Measurements from ENCODE around the gene TLCD2. TPM values are rescaled to one million over a fixed set of nuclear protein-coding genes. Genes with fewer than 3 reads are reported as not detected.

Gene TLCD2
- total RNA-seq, 2 donors from 2014 or later: 0.84 to 1.8 TPM

DNA sequence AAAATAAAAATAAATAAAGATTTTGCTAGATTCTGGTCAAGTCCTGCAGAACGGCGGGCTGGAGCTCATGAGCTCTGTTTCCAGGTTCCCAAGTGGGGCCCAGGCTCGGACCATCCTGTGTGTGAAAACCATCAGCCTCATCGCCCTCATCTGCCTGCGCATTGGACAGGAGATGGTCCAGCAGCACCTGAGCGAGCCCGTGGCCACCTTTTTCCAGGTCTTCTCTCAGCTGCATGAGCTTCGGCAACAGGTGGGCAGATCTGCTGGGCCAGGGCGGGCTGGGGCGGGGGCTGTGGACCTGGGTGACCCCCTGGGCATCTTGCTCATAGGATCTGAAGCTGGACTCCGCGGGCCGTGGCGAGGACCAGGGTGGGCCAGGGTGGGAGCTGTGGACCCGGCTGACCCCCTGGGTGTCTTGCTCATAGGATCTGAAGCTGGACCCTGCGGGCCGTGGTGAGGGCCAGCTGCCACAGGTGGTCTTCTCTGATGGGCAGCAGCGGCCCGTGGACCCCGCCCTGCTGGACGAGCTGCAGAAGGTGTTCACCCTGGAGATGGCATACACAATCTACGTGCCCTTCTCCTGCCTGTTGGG, 22.2 kb upstream of the TLCD2 start:
- Histone ChIP-seq H3K36me3 (ENCODE audit: control insufficient read depth, insufficient read depth, low read length) (no peaks in the 10 kb centered on the region), H3K27ac (ENCODE audit: low read depth, low read length) (no peak overlapping the region), H3K4me3 (ENCODE audit: low read length) (no peak overlapping the region), H3K9ac (ENCODE audit: extremely low read depth, low read length, poor library complexity, severe bottlenecking) (no peak overlapping the region), H3K9me3 (ENCODE audit: control insufficient read depth, low read length) (no peaks in the 10 kb centered on the region), H3K4me1 (ENCODE audit: control insufficient read depth, insufficient read depth, low read length) (no peaks in the 10 kb centered on the region), H3K27me3 (ENCODE audit: control insufficient read depth, insufficient read depth, low read length, poor library complexity, severe bottlenecking) (no peaks in the 10 kb centered on the region)
- Mint-ChIP-seq H3K27ac (no peak overlapping the region), H3K9me3 (no peaks in the 10 kb centered on the region), H3K4me1 (peaks cover 4% of the 10 kb centered on the region), H3K36me3 (ENCODE audit: low read depth) (peaks cover 25% of the 10 kb centered on the region), H3K4me3 (no peak overlapping the region), H3K27me3 (ENCODE audit: insufficient read depth) (no peaks in the 10 kb centered on the region)
- DNase-seq: no peak
- TF ChIP-seq, protein P1, sequence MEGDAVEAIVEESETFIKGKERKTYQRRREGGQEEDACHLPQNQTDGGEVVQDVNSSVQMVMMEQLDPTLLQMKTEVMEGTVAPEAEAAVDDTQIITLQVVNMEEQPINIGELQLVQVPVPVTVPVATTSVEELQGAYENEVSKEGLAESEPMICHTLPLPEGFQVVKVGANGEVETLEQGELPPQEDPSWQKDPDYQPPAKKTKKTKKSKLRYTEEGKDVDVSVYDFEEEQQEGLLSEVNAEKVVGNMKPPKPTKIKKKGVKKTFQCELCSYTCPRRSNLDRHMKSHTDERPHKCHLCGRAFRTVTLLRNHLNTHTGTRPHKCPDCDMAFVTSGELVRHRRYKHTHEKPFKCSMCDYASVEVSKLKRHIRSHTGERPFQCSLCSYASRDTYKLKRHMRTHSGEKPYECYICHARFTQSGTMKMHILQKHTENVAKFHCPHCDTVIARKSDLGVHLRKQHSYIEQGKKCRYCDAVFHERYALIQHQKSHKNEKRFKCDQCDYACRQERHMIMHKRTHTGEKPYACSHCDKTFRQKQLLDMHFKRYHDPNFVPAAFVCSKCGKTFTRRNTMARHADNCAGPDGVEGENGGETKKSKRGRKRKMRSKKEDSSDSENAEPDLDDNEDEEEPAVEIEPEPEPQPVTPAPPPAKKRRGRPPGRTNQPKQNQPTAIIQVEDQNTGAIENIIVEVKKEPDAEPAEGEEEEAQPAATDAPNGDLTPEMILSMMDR (conservative IDR thresholded peaks at IDR 0.05): no peak
- WGBS, 2 experiments (ENCODE audit: insufficient coverage in 1 of 2, insufficient read length in 1 of 2): 92 to 93% methylated on average over 19 to 22 of the region's 22 CpGs

DNA sequence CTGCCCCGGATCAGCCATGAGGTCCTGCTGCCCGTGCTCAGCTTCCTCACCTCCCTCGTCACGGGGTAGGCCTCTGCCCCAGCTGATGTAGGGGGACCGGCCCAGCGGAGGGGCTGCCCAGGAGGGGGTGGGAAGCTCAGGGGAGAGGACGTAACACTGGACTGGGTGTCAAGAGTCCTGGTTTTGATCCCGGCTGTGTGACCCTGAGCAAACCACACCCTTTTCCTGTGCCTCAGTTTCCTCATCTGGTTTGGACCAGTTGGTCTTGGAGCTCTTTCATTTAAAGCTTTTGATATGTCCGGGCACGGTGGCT, 21.0 kb upstream of the TLCD2 start:
- H3K27me3 ChIP-seq (ENCODE audit: control insufficient read depth, insufficient read depth, low read length, poor library complexity, severe bottlenecking): no peaks in the 10 kb centered on the region
- H3K4me1 ChIP-seq (ENCODE audit: control insufficient read depth, insufficient read depth, low read length): no peaks in the 10 kb centered on the region
- no peak overlapping the region for H3K4me3 Mint-ChIP-seq
- H3K27ac ChIP-seq (ENCODE audit: low read depth, low read length): no peak overlapping the region
- no peak overlapping the region for H3K4me3 ChIP-seq (ENCODE audit: low read length)
- WGBS, 2 experiments (ENCODE audit: insufficient coverage in 1 of 2, insufficient read length in 1 of 2): 95 to 100% methylated on average over 3 to 10 of the region's 10 CpGs
- peaks cover 2% of the 10 kb centered on the region for H3K4me1 Mint-ChIP-seq
- no peak overlapping the region for H3K9ac ChIP-seq (ENCODE audit: extremely low read depth, low read length, poor library complexity, severe bottlenecking)
- H3K27ac Mint-ChIP-seq: no peak overlapping the region
- no peaks in the 10 kb centered on the region for H3K36me3 ChIP-seq (ENCODE audit: control insufficient read depth, insufficient read depth, low read length)
- TF ChIP-seq, protein P1 (conservative IDR thresholded peaks at IDR 0.05): no peak
- H3K27me3 Mint-ChIP-seq (ENCODE audit: insufficient read depth): no peaks in the 10 kb centered on the region
- DNase-seq: no peak
- H3K36me3 Mint-ChIP-seq (ENCODE audit: low read depth): peaks cover 19% of the 10 kb centered on the region
- H3K9me3 ChIP-seq (ENCODE audit: control insufficient read depth, low read length): no peaks in the 10 kb centered on the region
- no peaks in the 10 kb centered on the region for H3K9me3 Mint-ChIP-seq

DNA sequence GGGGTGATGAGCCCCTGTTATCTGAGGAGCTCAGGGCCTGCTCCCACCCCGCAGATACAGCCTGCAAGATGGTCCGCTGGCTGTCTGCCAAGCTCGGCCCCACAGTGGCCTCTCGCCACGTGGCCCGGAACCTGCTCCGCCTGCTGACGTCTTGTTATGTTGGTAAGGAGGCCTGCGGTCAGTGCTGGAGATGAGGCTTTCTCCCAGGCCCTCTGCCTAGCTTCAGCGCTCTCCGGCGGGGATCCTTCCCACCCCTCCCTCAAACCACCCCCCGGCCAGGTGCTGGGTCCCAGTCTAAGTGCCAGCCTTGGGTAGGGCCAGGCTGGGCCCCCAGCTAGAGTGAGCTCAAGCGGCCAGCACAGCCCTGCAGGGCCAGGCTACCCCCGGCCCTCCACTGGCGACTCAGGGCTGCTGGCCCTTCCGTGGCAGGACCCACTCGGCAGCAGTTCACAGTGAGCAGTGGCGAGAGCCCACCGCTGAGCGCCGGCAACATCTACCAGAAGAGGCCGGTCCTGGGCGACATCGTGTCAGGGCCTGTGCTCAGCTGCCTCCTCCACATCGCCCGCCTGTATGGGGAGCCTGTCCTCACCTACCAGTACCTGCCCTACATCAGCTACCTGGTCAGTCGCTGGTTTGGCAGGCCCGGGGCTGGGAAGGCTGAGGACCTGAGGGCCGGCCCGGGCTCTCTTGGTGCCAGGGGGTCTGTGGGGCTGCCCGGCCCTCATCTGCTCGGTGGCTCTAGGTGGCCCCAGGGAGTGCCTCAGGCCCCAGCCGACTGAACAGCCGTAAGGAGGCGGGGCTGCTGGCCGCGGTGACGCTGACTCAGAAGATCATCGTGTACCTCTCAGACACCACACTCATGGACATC, 20.4 kb upstream of the TLCD2 start:
- H3K36me3 ChIP-seq (ENCODE audit: control insufficient read depth, insufficient read depth, low read length): no peaks in the 10 kb centered on the region
- H3K4me3 ChIP-seq (ENCODE audit: low read length): no peak overlapping the region
- no peaks in the 10 kb centered on the region for H3K27me3 Mint-ChIP-seq (ENCODE audit: insufficient read depth)
- H3K4me1 Mint-ChIP-seq: no peaks in the 10 kb centered on the region
- WGBS, 2 experiments (ENCODE audit: insufficient coverage in 1 of 2, insufficient read length in 1 of 2): 92 to 95% methylated on average over 25 to 40 of the region's 40 CpGs
- no peak overlapping the region for H3K27ac Mint-ChIP-seq
- no peak overlapping the region for H3K27ac ChIP-seq (ENCODE audit: low read depth, low read length)
- H3K27me3 ChIP-seq (ENCODE audit: control insufficient read depth, insufficient read depth, low read length, poor library complexity, severe bottlenecking): no peaks in the 10 kb centered on the region
- no peaks in the 10 kb centered on the region for H3K9me3 Mint-ChIP-seq
- no peaks in the 10 kb centered on the region for H3K9me3 ChIP-seq (ENCODE audit: control insufficient read depth, low read length)
- H3K4me3 Mint-ChIP-seq: no peak overlapping the region
- no peaks in the 10 kb centered on the region for H3K4me1 ChIP-seq (ENCODE audit: control insufficient read depth, insufficient read depth, low read length)
- no peak overlapping the region for H3K9ac ChIP-seq (ENCODE audit: extremely low read depth, low read length, poor library complexity, severe bottlenecking)
- no peak for DNase-seq
- H3K36me3 Mint-ChIP-seq (ENCODE audit: low read depth): peaks cover 19% of the 10 kb centered on the region
- TF ChIP-seq, protein P1 (conservative IDR thresholded peaks at IDR 0.05): no peak

All from endodermal cell (in vitro differentiated cells).